HG02571 (cell line): Measurements from ENCODE around the gene ZCCHC24.
"Not testable (repeated sequence)": the region's sequence is repeated elsewhere in the genome, so short reads cannot be mapped to it uniquely, and the experiment has no call there.

Source experiments
- ATAC-seq: cut with Tn5 transposase; IDR thresholded peaks from one replicate; pipeline ENCODE4 v1.9.1; 2021; ENCODE audit warnings: mild to moderate bottlenecking, moderate library complexity; ENCODE audit not compliant: unreplicated experiment

Gene ZCCHC24

GRCh38 chr10:79447911-79448731 is 2.7 kb upstream of the ZCCHC24 start:
- no peak for ATAC-seq

- not testable (repeated sequence) for ATAC-seq
Observed at GRCh38 chr10:79447249-79447648, 1.8 kb upstream of the ZCCHC24 start.

GRCh38 chr10:79446758-79447084 is 1.3 kb upstream of the ZCCHC24 start:
- ATAC-seq, result no peak

- peak; percentile 2 for ATAC-seq
Observed at GRCh38 chr10:79445977-79446757, 743 bp upstream of the ZCCHC24 start.

- ATAC-seq, result peak; percentile 21
Observed at GRCh38 chr10:79444199-79445119, 965 bp downstream of the ZCCHC24 start.

GRCh38 chr10:79443338-79444198 is 1.9 kb downstream of the ZCCHC24 start:
- ATAC-seq, result no peak

- no peak for ATAC-seq
Observed at GRCh38 chr10:79442171-79443040, 3.0 kb downstream of the ZCCHC24 start.

- no peak for ATAC-seq
Observed at GRCh38 chr10:79441433-79441832, 4.0 kb downstream of the ZCCHC24 start.

- no peak for ATAC-seq
Observed at GRCh38 chr10:79440281-79440680, 5.1 kb downstream of the ZCCHC24 start.

- no peak for ATAC-seq
Observed at GRCh38 chr10:79438699-79439085, 6.7 kb downstream of the ZCCHC24 start.

- ATAC-seq, result no peak
Observed at GRCh38 chr10:79438021-79438698, 7.3 kb downstream of the ZCCHC24 start.

GRCh38 chr10:79437111-79437814 is 8.2 kb downstream of the ZCCHC24 start:
- ATAC-seq, result no peak

- ATAC-seq, result no peak
Observed at GRCh38 chr10:79436850-79437103, 8.6 kb downstream of the ZCCHC24 start.

GRCh38 chr10:79436066-79436849 is 9.2 kb downstream of the ZCCHC24 start:
- ATAC-seq, result no peak

- no peak for ATAC-seq
Observed at GRCh38 chr10:79435271-79436065, 10.0 kb downstream of the ZCCHC24 start.

- no peak for ATAC-seq
Observed at GRCh38 chr10:79434821-79435251, 10.6 kb downstream of the ZCCHC24 start.

- ATAC-seq, result no peak
Observed at GRCh38 chr10:79434223-79434687, 11.2 kb downstream of the ZCCHC24 start.
